ENCODE measurements around the gene MUC5B. TPM values are rescaled to one million over a fixed set of nuclear protein-coding genes. Genes with fewer than 3 reads are reported as not detected.

The MUC5B gene
- total and polyA plus RNA-seq, 4 donors, result 0.25 TPM; not detected in 3

DNA sequence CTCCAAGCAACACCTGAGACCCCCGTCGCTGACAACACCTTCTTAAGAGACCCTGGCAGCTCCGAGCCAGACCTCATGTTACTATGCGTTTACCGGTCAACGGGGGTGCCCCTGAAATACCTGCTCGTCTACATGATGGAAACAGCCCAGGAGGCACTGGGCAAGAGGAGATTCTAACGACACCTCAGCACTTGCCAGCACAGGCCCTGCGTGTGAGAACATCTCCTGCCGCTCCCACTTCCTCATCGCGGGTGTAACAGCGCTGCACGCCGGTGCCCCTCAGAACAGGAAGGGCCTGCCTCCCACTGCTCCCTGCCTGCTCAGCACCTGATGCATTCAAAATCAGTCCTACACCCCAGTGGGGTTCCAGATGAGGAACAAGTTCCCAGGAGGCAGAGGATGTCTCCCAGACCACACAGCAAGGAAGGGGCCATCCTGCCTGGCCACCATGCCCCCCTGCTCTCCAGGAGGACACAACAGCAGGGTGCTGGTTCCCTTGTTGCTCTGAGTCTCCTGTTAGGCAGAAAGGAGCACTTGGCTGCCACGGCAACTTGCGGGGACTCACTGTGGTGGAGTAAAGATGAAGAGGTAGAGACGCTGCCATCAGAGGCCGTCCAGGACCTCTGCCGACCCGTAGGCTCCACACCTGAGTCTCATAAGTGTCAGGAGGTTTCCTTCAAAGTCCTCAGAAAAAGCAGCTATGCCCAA lies 84.5 kb downstream of the MUC5B start:
- H3K36me3 ChIP-seq (ENCODE audit: control insufficient read depth in 1 of 2, insufficient read depth in 2 of 2, low read length in 1 of 2), result no peaks in the 10 kb centered on the region
- intact Hi-C loops (cut with DNase I), result loop anchor here in 1 of 2 donors (5.0 kb wide), 1 partner anchor 45 kb away; no protein-coding TSS in a partner anchor
- DNase-seq, result no peak
- no peaks in the 10 kb centered on the region for H3K4me1 ChIP-seq (ENCODE audit: control insufficient read depth in 1 of 2, insufficient read depth in 2 of 2, low read length in 2 of 2)
- H3K27ac ChIP-seq (ENCODE audit: low read depth in 1 of 2, low read length in 2 of 2), result no peak overlapping the region
- H3K9me3 ChIP-seq (ENCODE audit: control insufficient read depth, low read length), result no peaks in the 10 kb centered on the region
- no peaks in the 10 kb centered on the region for H3K27me3 ChIP-seq (ENCODE audit: control insufficient read depth in 1 of 2, insufficient read depth in 2 of 2, low read length in 1 of 2)
- H3K4me3 ChIP-seq (ENCODE audit: low read length in 2 of 2), result no peak overlapping the region
- ATAC-seq (ENCODE audit: low FRiP score), result no peak
- 89 to 92% methylated on average over 21 of the region's 21 CpGs for WGBS, 2 donors

DNA sequence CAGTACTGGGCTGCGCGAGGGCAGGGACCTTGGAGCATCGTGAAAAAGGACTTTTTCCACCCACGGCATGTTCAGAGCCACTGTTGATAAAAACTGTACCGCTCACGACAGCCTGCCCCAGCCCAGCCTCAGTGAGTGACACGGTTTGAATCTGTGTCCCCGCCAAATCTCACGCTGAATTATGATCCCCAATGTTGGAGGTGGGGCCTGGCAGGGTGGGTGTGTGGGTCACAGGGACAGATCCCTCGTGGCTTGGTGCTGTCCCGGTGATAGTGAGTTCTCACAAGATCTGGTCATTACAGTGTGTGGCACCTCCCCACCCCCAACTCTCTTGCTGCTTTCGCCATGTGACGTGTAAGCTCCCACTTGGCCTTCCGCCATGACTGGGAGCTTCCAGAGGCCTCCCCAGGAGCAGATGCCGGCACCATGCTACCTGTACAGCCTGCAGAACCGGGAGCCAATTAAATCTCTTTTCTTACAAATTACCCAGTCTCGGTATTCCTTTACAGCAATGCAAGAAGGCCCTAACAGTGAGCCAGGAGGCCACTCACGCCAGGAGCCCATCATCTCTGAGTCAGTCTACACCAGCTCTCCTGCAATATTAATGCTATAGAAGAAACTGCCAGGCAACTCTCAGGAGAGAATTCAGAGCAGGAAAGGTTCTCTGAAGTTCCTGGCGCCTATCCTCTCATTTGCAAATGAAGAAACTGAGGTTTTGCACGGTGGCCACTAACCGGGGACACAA lies 85.3 kb downstream of the MUC5B start:
- 70 to 71% methylated on average over 21 of the region's 21 CpGs for WGBS, 2 donors
- intact Hi-C loops (cut with DNase I), result loop anchor here in 1 of 2 donors (5.0 kb wide), 1 partner anchor 46 kb away; no protein-coding TSS in a partner anchor

DNA sequence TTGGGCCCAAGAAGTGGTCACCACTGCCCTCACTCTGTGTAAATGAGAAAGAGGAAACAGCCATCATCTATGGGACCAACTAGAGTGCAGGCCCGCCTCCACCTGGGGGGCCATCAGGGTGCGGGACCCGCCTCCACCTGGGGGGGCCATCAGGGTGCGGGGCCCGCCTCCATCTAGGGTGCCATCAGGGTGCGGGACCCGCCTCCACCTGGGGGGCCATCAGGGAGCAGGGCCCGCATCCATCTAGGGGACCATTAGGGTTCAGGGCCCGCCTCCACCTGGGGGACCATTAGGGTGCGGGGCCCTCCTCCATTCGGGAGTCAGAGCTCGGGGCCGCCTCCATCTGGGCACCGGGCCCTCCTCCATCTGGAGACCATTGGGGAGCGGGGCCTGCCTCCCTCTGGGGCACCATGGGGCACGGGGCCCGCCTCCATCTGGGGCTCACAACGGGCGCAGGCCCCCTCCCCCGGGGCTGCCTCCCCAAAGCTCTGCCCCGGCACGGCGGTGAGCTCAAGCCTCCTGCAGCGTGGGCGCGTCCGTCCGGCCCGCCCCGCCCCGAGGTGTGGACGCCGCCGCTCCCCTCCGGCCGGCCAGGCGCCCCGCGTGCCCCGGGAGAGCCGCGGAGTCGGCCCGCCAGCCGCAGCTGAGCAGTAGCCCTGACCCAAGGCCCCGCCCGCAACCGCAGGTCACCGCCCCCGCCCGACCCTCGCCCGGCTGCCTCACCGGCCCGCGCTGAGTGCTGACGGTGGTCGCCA lies 86.1 kb downstream of the MUC5B start:
- intact Hi-C loops (cut with DNase I), result loop anchor here in 1 of 2 donors (5.0 kb wide), 1 partner anchor 47 kb away; no protein-coding TSS in a partner anchor
- no peaks in the 10 kb centered on the region for H3K27me3 ChIP-seq (ENCODE audit: control insufficient read depth in 1 of 2, insufficient read depth in 2 of 2, low read length in 1 of 2)
- no peaks in the 10 kb centered on the region for H3K9me3 ChIP-seq (ENCODE audit: control insufficient read depth, low read length)
- peak; percentile 61 for ATAC-seq (ENCODE audit: low FRiP score)
- WGBS, 2 donors, result 3 to 4% methylated on average over 30 to 58 of the region's 58 CpGs
- no peaks in the 10 kb centered on the region for H3K36me3 ChIP-seq (ENCODE audit: control insufficient read depth in 1 of 2, insufficient read depth in 2 of 2, low read length in 1 of 2)
- DNase-seq, result peak in 1 of 2 donors; percentile 61
- H3K27ac ChIP-seq (ENCODE audit: low read depth in 1 of 2, low read length in 2 of 2), result peak overlapping the region in 1 of 2 donors; percentile 60
- no peaks in the 10 kb centered on the region for H3K4me1 ChIP-seq (ENCODE audit: control insufficient read depth in 1 of 2, insufficient read depth in 2 of 2, low read length in 2 of 2)
- H3K4me3 ChIP-seq (ENCODE audit: low read length in 2 of 2), result peak overlapping the region; percentile 75 to 93

More for the DNA sequence above, 85.3 kb downstream of the MUC5B start:
- ATAC-seq (ENCODE audit: low FRiP score), result no peak
- no peaks in the 10 kb centered on the region for H3K27me3 ChIP-seq (ENCODE audit: control insufficient read depth in 1 of 2, insufficient read depth in 2 of 2, low read length in 1 of 2)
- H3K27ac ChIP-seq (ENCODE audit: low read depth in 1 of 2, low read length in 2 of 2), result no peak overlapping the region
- no peaks in the 10 kb centered on the region for H3K4me1 ChIP-seq (ENCODE audit: control insufficient read depth in 1 of 2, insufficient read depth in 2 of 2, low read length in 2 of 2)
- H3K4me3 ChIP-seq (ENCODE audit: low read length in 2 of 2), result no peak overlapping the region
- no peaks in the 10 kb centered on the region for H3K36me3 ChIP-seq (ENCODE audit: control insufficient read depth in 1 of 2, insufficient read depth in 2 of 2, low read length in 1 of 2)
- no peak for DNase-seq
- no peaks in the 10 kb centered on the region for H3K9me3 ChIP-seq (ENCODE audit: control insufficient read depth, low read length)

DNA sequence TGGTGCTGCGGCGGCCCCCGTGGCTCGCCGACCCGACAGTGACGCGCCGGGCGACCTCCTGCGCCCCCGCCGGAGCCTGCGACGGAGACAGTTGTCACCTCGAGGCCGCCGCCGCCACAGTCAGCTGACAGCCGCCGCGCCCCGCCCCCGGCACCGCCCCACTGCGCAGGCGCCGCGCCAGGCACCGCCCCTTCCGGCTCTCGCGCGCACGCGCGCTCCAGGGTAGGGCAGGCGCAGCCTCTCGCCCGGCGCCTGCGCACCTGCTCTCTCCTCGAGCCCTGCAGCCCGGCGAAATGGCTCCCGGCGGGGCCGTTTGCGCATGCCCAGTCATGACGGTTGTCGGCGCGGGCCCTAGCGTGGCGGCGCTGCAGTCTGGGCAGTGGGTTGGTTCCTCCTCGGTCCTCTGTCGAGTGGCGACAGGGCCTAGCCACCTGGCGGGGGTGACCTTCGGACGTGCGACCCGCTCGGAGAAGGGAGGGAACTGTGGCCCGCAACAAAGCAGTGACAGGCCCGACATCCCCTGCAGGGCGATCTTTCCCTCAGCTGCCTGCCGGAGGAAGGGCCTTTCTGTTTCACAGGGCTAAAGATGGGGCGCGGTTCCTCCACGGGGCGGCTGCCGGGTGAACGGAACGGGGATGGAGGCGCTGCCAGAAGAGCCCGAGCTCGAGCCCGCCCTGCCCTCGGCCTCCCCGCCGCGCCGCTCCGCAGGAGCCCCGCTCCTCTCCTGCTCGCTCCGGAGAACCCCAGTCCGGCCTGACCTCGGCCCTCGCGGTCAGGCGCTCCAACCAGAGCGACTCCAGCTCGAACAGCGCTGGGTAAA lies 86.8 kb downstream of the MUC5B start, which contains the start of gene TOLLIP:
TOLLIP (minus strand) TSS at position 135 of the 820 bp plus-strand sequence; CDS start at position 1, 134 bp downstream.
- no peaks in the 10 kb centered on the region for H3K4me1 ChIP-seq (ENCODE audit: control insufficient read depth in 1 of 2, insufficient read depth in 2 of 2, low read length in 2 of 2)
- 1 to 2% methylated on average over 72 to 97 of the region's 97 CpGs for WGBS, 2 donors
- peak within 1 kb of the TSS; percentile 4 to 71 for H3K27ac ChIP-seq (ENCODE audit: low read depth in 1 of 2, low read length in 2 of 2)

DNA sequence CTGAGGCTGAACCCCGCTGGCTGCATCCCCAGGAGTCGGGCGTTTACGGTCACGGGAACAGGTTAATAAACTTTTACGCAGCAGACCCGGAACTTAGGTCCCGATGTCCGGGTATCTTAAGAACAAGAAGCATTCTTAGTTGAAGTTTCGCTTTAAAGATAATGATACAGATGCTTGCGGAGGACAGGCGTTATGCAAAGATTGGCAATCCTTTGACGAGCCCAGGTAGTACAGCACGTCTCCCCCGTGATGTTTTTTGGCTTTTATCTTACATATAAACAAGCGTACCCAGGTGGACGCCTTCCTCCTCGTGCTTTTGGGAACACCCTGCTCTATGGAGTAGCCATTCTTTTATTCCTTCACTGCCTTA lies 87.4 kb downstream of the MUC5B start:
- Histone ChIP-seq H3K4me3 (ENCODE audit: low read length in 2 of 2) (peak overlapping the region; percentile 39 to 55), H3K4me1 (ENCODE audit: control insufficient read depth in 1 of 2, insufficient read depth in 2 of 2, low read length in 2 of 2) (no peaks in the 10 kb centered on the region), H3K27ac (ENCODE audit: low read depth in 1 of 2, low read length in 2 of 2) (peak overlapping the region; percentile 4 to 71), H3K36me3 (ENCODE audit: control insufficient read depth in 1 of 2, insufficient read depth in 2 of 2, low read length in 1 of 2) (no peaks in the 10 kb centered on the region), H3K27me3 (ENCODE audit: control insufficient read depth in 1 of 2, insufficient read depth in 2 of 2, low read length in 1 of 2) (no peaks in the 10 kb centered on the region), H3K9me3 (ENCODE audit: control insufficient read depth, low read length) (no peaks in the 10 kb centered on the region)
- ATAC-seq (ENCODE audit: low FRiP score) (no peak), DNase-seq (no peak)
- intact Hi-C loops (cut with DNase I), result no loop called here
- 73 to 75% methylated on average over 18 of the region's 18 CpGs for WGBS, 2 donors

More for the DNA sequence above, 86.8 kb downstream of the MUC5B start, which contains the start of gene TOLLIP:
- Histone ChIP-seq H3K9me3 (ENCODE audit: control insufficient read depth, low read length) (no peaks in the 10 kb centered on the region), H3K36me3 (ENCODE audit: control insufficient read depth in 1 of 2, insufficient read depth in 2 of 2, low read length in 1 of 2) (no peaks in the 10 kb centered on the region), H3K4me3 (ENCODE audit: low read length in 2 of 2) (peak within 1 kb of the TSS; percentile 75 to 93), H3K27me3 (ENCODE audit: control insufficient read depth in 1 of 2, insufficient read depth in 2 of 2, low read length in 1 of 2) (no peaks in the 10 kb centered on the region)
- intact Hi-C loops (cut with DNase I), result loop anchor here in 1 of 2 donors (5.0 kb wide), 1 partner anchor 47 kb away; no protein-coding TSS in a partner anchor
- ATAC-seq (ENCODE audit: low FRiP score) (peak; percentile 97), DNase-seq (peak; percentile 97 to 99)

DNA sequence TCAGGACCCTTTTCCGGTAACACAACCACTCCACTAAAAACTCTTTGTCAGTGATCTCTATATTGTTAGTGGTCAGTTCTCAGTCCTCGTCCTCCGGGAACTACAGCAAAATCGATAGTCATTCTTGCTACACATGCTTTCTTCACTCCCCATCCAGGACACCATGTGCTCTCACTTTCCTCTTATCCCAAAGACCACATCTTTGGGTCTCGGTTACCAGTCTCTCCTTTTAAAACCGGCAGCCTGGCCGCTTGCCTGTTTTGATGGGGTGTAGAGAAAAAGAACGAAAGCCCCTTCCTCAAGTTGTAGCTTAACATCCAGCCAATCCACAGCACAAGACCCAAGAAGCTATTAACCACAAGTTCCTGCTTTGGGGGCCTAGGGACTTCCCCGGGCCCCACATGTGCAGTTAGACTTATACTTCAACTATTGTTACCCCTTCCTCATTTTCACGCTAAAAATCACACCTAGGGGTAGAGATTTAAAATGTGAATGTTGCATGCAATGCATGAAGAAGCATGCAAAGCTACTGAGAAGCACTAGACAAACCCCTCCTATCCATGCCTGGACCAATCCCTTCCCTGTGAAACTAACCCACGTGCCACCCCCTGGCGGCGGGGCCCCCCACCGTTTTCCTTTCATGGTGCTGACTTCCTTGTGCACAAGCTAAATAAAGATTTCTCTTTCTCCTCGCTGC lies 88.1 kb downstream of the MUC5B start:
- no peak for ATAC-seq (ENCODE audit: low FRiP score)
- Histone ChIP-seq H3K4me1 (ENCODE audit: control insufficient read depth in 1 of 2, insufficient read depth in 2 of 2, low read length in 2 of 2) (no peaks in the 10 kb centered on the region), H3K27me3 (ENCODE audit: control insufficient read depth in 1 of 2, insufficient read depth in 2 of 2, low read length in 1 of 2) (no peaks in the 10 kb centered on the region), H3K9me3 (ENCODE audit: control insufficient read depth, low read length) (no peaks in the 10 kb centered on the region), H3K4me3 (ENCODE audit: low read length in 2 of 2) (peak overlapping the region in 1 of 2 donors; percentile 55), H3K27ac (ENCODE audit: low read depth in 1 of 2, low read length in 2 of 2) (no peak overlapping the region), H3K36me3 (ENCODE audit: control insufficient read depth in 1 of 2, insufficient read depth in 2 of 2, low read length in 1 of 2) (no peaks in the 10 kb centered on the region)
- intact Hi-C loops (cut with DNase I), result no loop called here
- DNase-seq, result no peak
- WGBS, 2 donors, result 84 to 87% methylated on average over 15 of the region's 15 CpGs

Data from aorta (tissue), 5 donors.